ENCODE data around the gene DECR2.
A peak's percentile ranks its signal among the peaks of the same experiment; 100 is the strongest.
"Not testable (repeated sequence)": the region's sequence is repeated elsewhere in the genome, so short reads cannot be mapped to it uniquely, and the experiment has no call there.

Gene DECR2

GRCh38 chr16:367333-367903, 34.3 kb upstream of the DECR2 start:
- DNase-seq, result no peak

- no peak for DNase-seq
Measured at GRCh38 chr16:368388-369158, 33.1 kb upstream of the DECR2 start.

- DNase-seq, result no peak
Measured at GRCh38 chr16:369275-369865, 32.3 kb upstream of the DECR2 start.

- no peak for DNase-seq
Measured at GRCh38 chr16:369866-370436, 31.7 kb upstream of the DECR2 start.

DNA sequence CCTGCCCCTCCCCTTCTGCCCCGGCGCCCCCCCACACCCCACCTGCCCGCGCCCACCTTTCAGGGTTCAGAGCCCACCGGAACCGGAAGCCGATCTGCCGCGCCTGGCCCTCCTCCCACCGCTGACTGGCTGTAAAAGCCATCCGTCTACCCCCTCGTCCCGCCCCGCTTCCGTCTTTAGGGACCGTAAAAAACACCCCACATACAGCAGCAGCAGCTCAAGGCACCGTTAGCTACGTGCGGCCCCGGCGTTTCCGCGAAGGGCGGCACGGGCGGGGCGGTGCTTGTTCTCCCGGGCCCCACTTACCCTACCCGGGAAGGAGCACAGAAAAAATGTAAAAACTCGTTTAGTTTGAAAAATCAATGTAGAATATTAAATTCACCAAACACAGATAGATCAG, 31.2 kb upstream of the DECR2 start, which contains the start of gene MRPL28:
MRPL28 (minus strand) TSS at position 96 of the 400 bp plus-strand sequence. CDS start 320 bp downstream, outside the sequence.
- peak; percentile 96 for DNase-seq

DNA sequence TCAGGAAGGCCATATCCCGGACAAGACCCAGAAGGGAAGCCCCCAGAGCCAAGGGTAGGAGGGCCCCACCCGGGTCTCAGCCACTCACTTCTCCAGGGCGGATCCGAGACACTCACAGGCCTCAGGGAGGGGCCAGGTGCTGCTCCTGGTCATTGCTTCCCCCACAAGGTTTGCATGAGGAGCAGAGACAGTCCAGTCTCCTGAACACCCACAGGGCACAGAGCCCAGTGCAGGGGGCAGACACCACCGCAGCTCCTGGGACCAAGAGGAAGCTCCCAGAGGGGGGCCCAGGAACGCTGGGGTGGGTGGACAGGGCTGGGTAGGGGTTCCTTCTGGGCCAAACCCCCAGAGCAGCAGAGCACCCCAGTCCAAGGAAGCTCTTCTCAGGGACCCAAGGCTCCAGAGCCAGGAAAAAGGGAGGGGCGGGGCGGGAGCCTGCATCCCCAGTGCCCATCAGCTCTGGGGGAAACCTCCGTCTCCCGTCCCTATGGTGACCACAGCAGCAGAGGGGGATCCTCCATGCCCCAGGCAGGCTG, 30.6 kb upstream of the DECR2 start:
- no peak for DNase-seq

GRCh38 chr16:371515-372301, 30.0 kb upstream of the DECR2 start:
- no peak for DNase-seq

DNA sequence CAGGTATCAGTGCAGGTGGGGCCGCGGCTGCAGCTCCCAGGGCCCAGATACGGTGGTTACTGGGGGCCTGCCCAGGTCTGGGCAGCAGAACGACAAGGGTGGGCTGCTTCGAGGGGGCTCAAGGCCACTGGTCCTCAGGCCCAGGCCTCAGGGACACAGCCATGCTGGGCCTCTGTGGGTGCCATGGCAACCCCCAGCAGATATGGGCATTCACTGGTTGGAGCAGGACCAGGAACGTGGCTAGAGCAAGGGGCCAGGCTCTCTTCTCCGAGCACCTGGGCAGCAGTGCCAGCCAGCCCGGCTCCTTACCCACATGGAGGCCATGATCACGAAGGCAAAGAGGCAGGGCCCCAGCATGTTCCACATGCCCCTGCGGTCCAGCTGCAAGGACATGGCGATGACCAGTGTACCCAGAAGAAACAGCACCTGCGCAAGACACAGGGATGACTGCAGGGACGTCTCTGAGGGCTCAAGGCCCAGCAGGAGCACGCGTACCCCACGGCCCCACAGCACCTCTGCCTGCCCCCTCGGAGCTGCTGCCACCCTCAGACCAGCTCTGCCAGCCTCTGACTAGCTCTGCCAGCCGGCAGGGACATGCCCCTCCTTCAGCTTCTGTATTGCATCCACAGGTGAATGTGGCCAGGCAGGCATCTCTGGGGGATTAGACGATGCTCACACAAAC, 29.2 kb upstream of the DECR2 start:
- DNase-seq, result no peak

GRCh38 chr16:373020-373598, 28.6 kb upstream of the DECR2 start:
- no peak for DNase-seq

- no peak for DNase-seq
Measured at GRCh38 chr16:373848-374615, 27.7 kb upstream of the DECR2 start.

DNA sequence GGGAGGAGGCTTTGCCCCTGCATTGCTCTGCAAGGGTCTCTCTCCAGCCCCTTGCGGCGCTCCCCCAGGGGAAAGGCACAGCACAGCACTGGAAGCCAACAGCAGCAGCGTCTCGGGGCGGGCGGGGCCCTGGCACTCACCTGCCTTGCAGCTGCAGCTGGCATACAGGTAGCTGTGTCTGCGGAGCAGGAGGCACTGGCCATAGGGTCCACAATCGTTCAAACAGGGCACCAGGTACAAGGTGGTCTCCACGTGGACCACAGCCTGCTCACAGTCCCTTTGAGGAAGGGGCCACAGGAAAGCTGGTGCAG, 27.1 kb upstream of the DECR2 start:
- DNase-seq, result no peak

GRCh38 chr16:375212-375611, 26.5 kb upstream of the DECR2 start:
- DNase-seq, result no peak

DNA sequence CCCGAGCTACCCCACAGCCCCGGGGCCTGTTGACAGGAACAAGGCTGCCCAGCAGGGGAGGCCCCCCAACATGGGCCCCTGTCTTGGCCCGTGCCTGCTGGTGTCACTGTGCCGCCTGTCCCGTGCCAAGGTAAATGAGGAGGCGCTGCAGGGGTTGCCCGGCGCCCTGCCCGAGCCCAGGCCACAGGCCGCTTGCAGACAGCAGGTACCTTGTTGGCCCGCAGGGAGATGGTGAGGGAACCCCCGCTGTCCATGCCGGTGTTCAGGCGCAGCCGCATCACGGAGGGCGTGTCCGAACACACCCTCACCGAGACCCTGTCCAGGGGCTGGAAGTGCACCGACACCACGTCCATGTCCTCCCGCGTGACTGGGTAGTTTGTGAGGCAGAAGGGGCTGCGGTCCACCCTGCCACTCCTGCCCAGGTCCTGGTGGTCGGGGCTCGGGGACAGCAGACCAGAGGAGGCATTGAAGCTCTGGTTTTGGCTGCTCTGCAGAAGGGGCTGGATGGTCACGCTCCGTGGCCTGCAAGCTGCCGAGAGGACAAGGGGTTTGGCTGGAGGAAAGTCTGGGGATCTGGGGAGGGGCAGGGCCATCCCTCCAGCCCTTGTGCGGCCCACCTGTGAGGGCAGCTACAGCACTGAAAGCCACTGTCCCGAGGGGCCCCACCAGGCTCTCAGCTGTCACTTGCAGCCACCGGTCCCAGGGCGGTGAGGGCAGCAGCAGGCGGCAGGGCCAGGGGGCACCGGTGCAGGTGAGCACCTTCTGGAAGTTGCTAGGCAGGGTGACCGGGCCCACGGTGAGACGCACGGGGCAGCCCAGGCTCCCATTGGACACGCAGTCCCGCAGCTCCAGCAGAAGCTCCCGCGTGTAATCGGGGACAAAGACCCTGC, 25.5 kb upstream of the DECR2 start:
- DNase-seq, result no peak

DNA sequence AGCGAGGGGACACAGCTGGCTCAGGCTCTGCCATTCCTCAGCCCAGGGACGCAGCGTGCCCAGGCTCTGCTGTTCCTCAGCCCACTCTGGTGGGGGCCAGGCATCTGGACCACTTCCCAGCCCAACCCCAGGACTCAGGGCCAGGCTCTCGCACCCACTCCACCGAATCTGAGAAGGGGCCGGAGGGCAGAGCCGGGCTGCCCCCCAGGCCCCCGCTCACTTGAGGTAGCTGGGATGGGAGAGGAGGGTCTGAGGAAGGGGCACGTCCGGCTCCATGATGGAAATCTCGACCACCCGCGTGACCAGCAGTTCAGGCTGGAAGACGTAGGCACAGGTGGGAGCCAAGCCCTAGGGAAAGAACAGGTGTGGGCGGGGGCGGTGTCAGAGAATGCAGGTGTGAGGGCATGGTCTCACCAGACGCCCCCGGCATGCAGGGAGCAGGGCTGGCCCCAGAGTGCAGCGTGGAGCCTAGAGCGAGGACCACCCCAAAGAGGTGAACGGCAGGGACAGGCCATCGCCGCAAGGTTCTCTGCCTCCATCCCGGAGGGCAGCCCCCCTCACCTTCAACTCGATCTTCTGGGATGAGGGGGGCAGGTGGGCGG, 24.8 kb upstream of the DECR2 start:
- DNase-seq, result no peak

- DNase-seq, result no peak
Measured at GRCh38 chr16:377419-377951, 24.2 kb upstream of the DECR2 start.

- not testable (repeated sequence) for DNase-seq
Measured at GRCh38 chr16:378113-378820, 23.4 kb upstream of the DECR2 start.

DNA sequence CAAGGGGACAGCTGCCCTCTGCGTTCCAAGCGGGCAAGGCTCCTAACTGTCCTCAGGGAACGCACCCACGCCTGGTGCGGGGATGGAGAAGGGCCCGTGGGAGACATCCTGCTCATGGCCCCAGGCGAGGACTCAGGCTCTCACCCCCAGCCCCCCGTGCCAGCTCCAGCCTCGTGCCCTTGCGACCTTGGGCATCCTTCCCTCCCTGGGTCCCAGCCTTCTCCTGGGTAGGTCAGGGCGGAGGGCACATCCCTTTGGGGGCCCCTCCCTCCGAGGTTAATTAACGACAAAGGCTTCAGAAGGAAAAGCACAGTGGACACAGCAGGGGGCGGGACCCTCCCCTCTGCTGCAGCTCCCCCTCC, 22.9 kb upstream of the DECR2 start:
- DNase-seq, result no peak

- no peak for DNase-seq
Measured at GRCh38 chr16:379183-379960, 22.3 kb upstream of the DECR2 start.
